ENCODE results near the gene CTPS1. TPM values are rescaled to one million over a fixed set of nuclear protein-coding genes. Genes with fewer than 3 reads are reported as not detected.

The CTPS1 gene
- total RNA-seq, 1 experiment from 2014 or later = 166 TPM

DNA sequence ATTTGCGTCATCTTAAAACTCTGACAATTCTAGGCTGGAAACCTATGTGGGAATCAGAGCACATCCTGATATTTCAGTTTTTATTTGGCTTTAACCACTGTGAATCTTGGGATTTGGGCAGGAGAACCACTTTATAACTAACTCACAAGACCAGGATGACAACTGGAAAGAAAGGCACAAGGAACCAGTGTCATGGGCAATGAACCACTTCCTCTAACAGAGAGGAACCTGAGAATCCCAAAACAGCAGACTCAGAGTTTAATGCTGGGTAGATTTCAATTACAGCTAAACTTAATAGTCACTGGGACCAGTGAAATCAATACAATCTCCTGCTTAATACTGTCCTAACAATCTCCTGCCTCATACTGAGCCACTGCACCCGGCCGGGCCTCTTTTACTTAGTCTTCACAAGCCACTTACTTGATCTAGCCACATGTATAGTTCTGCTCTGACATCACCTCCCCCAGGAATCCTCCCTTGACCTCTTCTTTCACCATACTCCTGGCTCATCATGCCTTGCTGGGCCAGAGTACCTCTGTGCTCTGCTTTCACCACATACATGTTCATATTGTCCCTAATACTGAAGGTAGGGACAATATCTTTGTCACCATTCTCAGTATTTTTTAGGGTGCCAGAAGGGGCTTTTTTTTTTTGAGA, 62.2 kb downstream of the CTPS1 start:
- ChIA-PET POLR2A (interaction anchor here (0.7 kb wide), 1 partner anchor 17 kb away, joined by 5 read pairs; no protein-coding TSS in a partner anchor), CTCF (interaction anchor here (0.5 kb wide), 1 partner anchor 9 kb away, joined by 3 read pairs; no protein-coding TSS in a partner anchor)
- Histone ChIP-seq H3K36me3 (ENCODE audit: control insufficient read depth, insufficient read depth, low read length) (peaks cover 2% of the 10 kb centered on the region; the same call in 1 of the 2 replicates), H3K27ac (ENCODE audit: low read length) (no peak overlapping the region), H3K4me1 (ENCODE audit: control insufficient read depth, insufficient read depth, low read length) (no peaks in the 10 kb centered on the region), H3K9me3 (ENCODE audit: control insufficient read depth, insufficient read depth, low read depth, low read length) (no peaks in the 10 kb centered on the region), H3K27me3 (ENCODE audit: control insufficient read depth, insufficient read depth, low read length) (no peaks in the 10 kb centered on the region), H3K4me3 (ENCODE audit: low read depth in 2 of 2, low read length in 2 of 2) (no peak overlapping the region)
- TF ChIP-seq REST (IDR thresholded peaks at IDR 0.05; ENCODE audit: insufficient read depth in 1 of 2, low read depth in 2 of 2, low read length in 1 of 2) (no peak), CTCF (IDR thresholded peaks at IDR 0.05) (no peak), POLR2AphosphoS5 (IDR thresholded peaks at IDR 0.05; ENCODE audit: low read depth, low read length) (no peak), TCF7L2 (IDR thresholded peaks at IDR 0.05; ENCODE audit: low read depth, low read length) (no peak), SIN3A (IDR thresholded peaks at IDR 0.05; ENCODE audit: borderline replicate concordance, insufficient read depth, low read depth, low read length) (no peak)
- intact Hi-C loops (cut with micrococcal nuclease; ENCODE audit: unreplicated experiment) = no loop called here
- no TSS peak for BruUV-seq (replicated peaks)
- DNase-seq (ENCODE audit: low read depth, low spot score) = no peak
- no peak for ATAC-seq
- in situ Hi-C loops (cut with HindIII; ENCODE audit: low pct_unique_long_range_greater_than_20kb, low sequenced_read_pairs) = no loop called here

GRCh38 chr1:41044187-41044586, 64.7 kb downstream of the CTPS1 start:
- POLR2A ChIA-PET = no interaction called here
- DNase-seq (ENCODE audit: low read depth, low spot score) (no peak), ATAC-seq (no peak)
- Histone ChIP-seq H3K9me3 (ENCODE audit: control insufficient read depth, insufficient read depth, low read depth, low read length) (no peaks in the 10 kb centered on the region), H3K4me1 (ENCODE audit: control insufficient read depth, insufficient read depth, low read length) (no peaks in the 10 kb centered on the region), H3K27ac (ENCODE audit: low read length) (no peak overlapping the region), H3K4me3 (ENCODE audit: low read depth in 2 of 2, low read length in 2 of 2) (no peak overlapping the region), H3K36me3 (ENCODE audit: control insufficient read depth, insufficient read depth, low read length) (peaks cover 2% of the 10 kb centered on the region; the same call in 1 of the 2 replicates), H3K27me3 (ENCODE audit: control insufficient read depth, insufficient read depth, low read length) (no peaks in the 10 kb centered on the region)
- BruUV-seq (replicated peaks) = no TSS peak
- intact Hi-C loops (cut with micrococcal nuclease; ENCODE audit: unreplicated experiment) = no loop called here
- in situ Hi-C loops (cut with HindIII; ENCODE audit: low pct_unique_long_range_greater_than_20kb, low sequenced_read_pairs) = no loop called here
- CTCF ChIA-PET = no interaction called here
- TF ChIP-seq TCF7L2 (IDR thresholded peaks at IDR 0.05; ENCODE audit: low read depth, low read length) (no peak), REST (IDR thresholded peaks at IDR 0.05; ENCODE audit: insufficient read depth in 1 of 2, low read depth in 2 of 2, low read length in 1 of 2) (no peak), SIN3A (IDR thresholded peaks at IDR 0.05; ENCODE audit: borderline replicate concordance, insufficient read depth, low read depth, low read length) (no peak), CTCF (IDR thresholded peaks at IDR 0.05) (no peak), POLR2AphosphoS5 (IDR thresholded peaks at IDR 0.05; ENCODE audit: low read depth, low read length) (no peak)

Data from Panc1 (cell line).